IMR-90 (cell line): ENCODE data around the gene ANKRD10. TPM values are rescaled to one million over a fixed set of nuclear protein-coding genes. Genes with fewer than 3 reads are reported as not detected.

Source experiments
- ATAC-seq: fragments of 200-7000 bp; cut with Tn5 transposase; 2 replicates; pipeline ENCODE4 v1.9.1; 2020; ENCODE audit warnings: low read depth, mild to moderate bottlenecking, moderate library complexity
- BruUV-seq: library from RNA; stranded (reverse); fragments of 400-500 nt; replicated peaks from 2 replicates; lab custom pipeline; 2021; lab: Mats Ljungman, UMichigan
- CTCF ChIA-PET: fragments of 300-600 bp; formaldehyde crosslinking; extraction: SDS; loops from one replicate; lab custom pipeline; 2021; ENCODE audit warnings: antibody characterized with exemption; lab: Yijun Ruan, JAX
- POLR2A ChIA-PET: fragments of 300-600 bp; sonication (Branson Sonifier 250); formaldehyde crosslinking; loops from one replicate; lab custom pipeline; 2022; ENCODE audit warnings: antibody characterized with exemption; ENCODE audit not compliant: unreplicated experiment; lab: Charles Lee
- DNase-seq: peaks from one replicate; pipeline ENCODE4 v3.0.0; 2013
- H2AFZ ChIP-seq: replicated peaks from 2 replicates; pipeline ENCODE3; 2013; ENCODE audit warnings: low read length, mild to moderate bottlenecking; ENCODE audit not compliant: poor library complexity
- H2AK5ac ChIP-seq: 2 replicates; pipeline ENCODE4 v1.6.1; 2013; ENCODE audit warnings: low read depth, low read length, inconsistent platforms
- H2AK9ac ChIP-seq: replicated peaks from 2 replicates; pipeline ENCODE3; 2013; ENCODE audit warnings: mild to moderate bottlenecking, low read depth, low read length, moderate library complexity; ENCODE audit not compliant: poor library complexity
- H2BK120ac ChIP-seq: 2 replicates; pipeline ENCODE4 v1.6.1; 2013; ENCODE audit warnings: low read depth, low read length, inconsistent platforms
- H2BK15ac ChIP-seq: 3 replicates; pipeline ENCODE4 v1.6.1; 2013; ENCODE audit warnings: low read depth, low read length, inconsistent platforms
- H2BK20ac ChIP-seq: 2 replicates; pipeline ENCODE4 v1.6.1; 2013; ENCODE audit warnings: low read depth, mild to moderate bottlenecking, inconsistent platforms, low read length, moderate library complexity
- H2BK5ac ChIP-seq: 2 replicates; pipeline ENCODE4 v1.6.1; 2013; ENCODE audit warnings: mild to moderate bottlenecking, low read depth, low read length, inconsistent platforms; ENCODE audit not compliant: poor library complexity, severe bottlenecking
- H3K14ac ChIP-seq: replicated peaks from 2 replicates; pipeline ENCODE4 v1.6.1; 2013; ENCODE audit warnings: low read depth, low read length, inconsistent platforms
- H3K18ac ChIP-seq: 2 replicates; pipeline ENCODE4 v1.6.1; 2013; ENCODE audit warnings: low read depth, low read length, control low read depth
- H3K23ac ChIP-seq: 2 replicates; pipeline ENCODE4 v1.6.1; 2013; ENCODE audit warnings: low read depth, low read length, inconsistent platforms
- H3K27ac ChIP-seq: 2 replicates; pipeline ENCODE4 v1.5.1; 2013; ENCODE audit warnings: mild to moderate bottlenecking, control low read depth, low read length; ENCODE audit not compliant: insufficient read depth
- H3K27me3 ChIP-seq: 2 replicates; pipeline ENCODE4 v1.6.1; 2013; ENCODE audit warnings: low read length; ENCODE audit not compliant: control insufficient read depth, insufficient read depth
- H3K36me3 ChIP-seq: 2 replicates; pipeline ENCODE4 v1.6.1; 2013; ENCODE audit warnings: low read length, mixed read lengths; ENCODE audit not compliant: control insufficient read depth, insufficient read depth
- H3K4ac ChIP-seq: 2 replicates; pipeline ENCODE4 v1.6.1; 2013; ENCODE audit warnings: low read depth, low read length, inconsistent platforms
- H3K4me1 ChIP-seq: 2 replicates; pipeline ENCODE4 v1.6.1; 2013; ENCODE audit warnings: low read length, mixed read lengths; ENCODE audit not compliant: control insufficient read depth, insufficient read depth
- H3K4me2 ChIP-seq: 2 replicates; pipeline ENCODE4 v1.6.1; 2013; ENCODE audit warnings: low read depth, mild to moderate bottlenecking, control low read depth, low read length, moderate library complexity
- H3K4me3 ChIP-seq: 2 replicates; pipeline ENCODE4 v1.5.1; 2013; ENCODE audit warnings: low read depth, mild to moderate bottlenecking, control low read depth, low read length, moderate library complexity; ENCODE audit not compliant: insufficient read depth
- H3K56ac ChIP-seq: 2 replicates; pipeline ENCODE4 v1.6.1; 2013; ENCODE audit warnings: low read length, inconsistent platforms; ENCODE audit not compliant: insufficient read depth; ENCODE audit errors: extremely low read depth
- H3K79me1 ChIP-seq, 2 experiments: 2 replicates each; pipeline ENCODE4 v1.6.1; 2013; ENCODE audit warnings: low read length in 2 of 2, inconsistent platforms in 1 of 2, low read depth in 1 of 2
- H3K9ac ChIP-seq: 2 replicates; pipeline ENCODE4 v1.6.1; 2013; ENCODE audit warnings: low read depth, low read length, control low read depth
- H3K9me1 ChIP-seq: 2 replicates; pipeline ENCODE4 v1.6.1; 2013; ENCODE audit warnings: low read length, inconsistent platforms; ENCODE audit not compliant: insufficient read depth
- H3K9me3 ChIP-seq: 2 replicates; pipeline ENCODE4 v1.6.1; 2013; ENCODE audit warnings: low read length; ENCODE audit not compliant: control insufficient read depth, insufficient read depth
- H4K20me1 ChIP-seq: 2 replicates; pipeline ENCODE4 v1.6.1; 2013; ENCODE audit warnings: low read length, inconsistent platforms; ENCODE audit not compliant: insufficient read depth
- H4K5ac ChIP-seq: 2 replicates; pipeline ENCODE4 v1.6.1; 2013; ENCODE audit warnings: mild to moderate bottlenecking, low read depth, low read length, control low read depth
- H4K8ac ChIP-seq, 2 experiments: 2 replicates each; pipeline ENCODE4 v1.6.1; 2013; ENCODE audit warnings: low read depth in 2 of 2, low read length in 2 of 2, control low read depth in 1 of 2, inconsistent platforms in 1 of 2
- H4K91ac ChIP-seq: 2 replicates; pipeline ENCODE4 v1.6.1; 2013; ENCODE audit warnings: low read depth, low read length, inconsistent platforms; ENCODE audit not compliant: insufficient read depth
- CEBPB ChIP-seq: IDR thresholded peaks from 2 replicates; pipeline ENCODE4 v1.6.1; 2012; ENCODE audit warnings: low read depth, low read length, improper control_type of control experiment
- POLR2A ChIP-seq: IDR thresholded peaks from 2 replicates; pipeline ENCODE4 v1.6.1; 2012; ENCODE audit warnings: mild to moderate bottlenecking, low read depth, low read length
- RAD21 ChIP-seq: IDR thresholded peaks from 2 replicates; pipeline ENCODE4 v1.6.1; 2012; ENCODE audit warnings: low read length, improper control_type of control experiment
- WGBS, 2 experiments: methylation state at CpG; one replicate each; pipeline versions ENCODE4 v1.1.5 to v1.1.7; 2013; ENCODE audit warnings: missing lambda C conversion rate in 2 of 2; ENCODE audit not compliant: insufficient read length in 1 of 2; ENCODE audit errors: extremely low coverage in 2 of 2; 5-methylcytosine and 5-hydroxymethylcytosine counted together
- dilution Hi-C: fragments of 300-500 bp; cut with HindIII; formaldehyde crosslinking; loops from one replicate; pipeline ENCODE4 v1.14.3; 2018; ENCODE audit warnings: low sequenced_read_pairs; ENCODE audit not compliant: unreplicated experiment
- in situ Hi-C: fragments of 300-500 bp; cut with MboI; formaldehyde crosslinking; loops from 3 replicates; pipeline ENCODE4 v1.14.3; 2019; ENCODE audit warnings: low sequenced_read_pairs, inconsistent platforms, mixed read lengths
- intact Hi-C: fragments of 100-400 bp; cut with micrococcal nuclease; formaldehyde crosslinking; loops from 2 replicates; pipeline ENCODE4 v1.10.0; 2022
- polyA plus RNA-seq, 3 experiments: library from polyadenylated mRNA; depleted of rRNA; stranded (reverse); fragments of >200 nt; gene quantifications; 2 replicates each; pipeline ENCODE4 v1.2.3, GENCODE V29; 2012; ENCODE audit warnings: low replicate concordance in 1 of 3
- total RNA-seq: library from RNA; depleted of rRNA; stranded (reverse); fragments of >200 nt; gene quantifications from 2 replicates; pipeline ENCODE4 v1.2.3, GENCODE V29; 2012

Gene ANKRD10
- total and polyA plus RNA-seq, 2 of the 4 experiments (the other 2 are of a cell fraction), result 18.3 to 31.1 TPM

DNA sequence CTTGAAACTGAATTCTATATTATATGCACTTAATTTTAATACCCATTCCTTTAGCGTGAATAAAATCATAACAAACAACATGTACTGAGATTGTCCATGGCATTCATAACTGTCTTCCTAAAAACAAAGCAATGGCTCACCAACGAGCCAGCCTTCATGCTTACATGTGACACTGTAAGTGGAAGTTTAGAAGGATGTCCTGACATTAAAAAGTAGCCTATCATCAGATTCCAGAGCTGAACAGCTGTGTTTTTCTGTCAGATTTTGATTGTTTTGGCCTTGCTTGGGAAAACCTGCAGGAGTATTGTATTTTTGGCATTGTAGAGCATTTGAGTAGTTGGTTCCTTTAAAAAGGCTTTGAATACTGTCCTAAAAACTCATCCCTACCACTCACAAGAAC, 21.3 kb downstream of the ANKRD10 start:
- no peak overlapping the region for H4K5ac ChIP-seq
- no peak overlapping the region for H2BK120ac ChIP-seq
- no peak overlapping the region for H3K4me2 ChIP-seq
- no peak overlapping the region for H3K56ac ChIP-seq
- peaks cover 22% of the 10 kb centered on the region for H3K36me3 ChIP-seq
- no peak overlapping the region for H3K9ac ChIP-seq
- WGBS, 2 experiments, result no CpG with 5 or more reads among the region's 2 CpGs
- H3K27me3 ChIP-seq, result no peaks in the 10 kb centered on the region
- H2BK20ac ChIP-seq, result no peak overlapping the region
- intact Hi-C loops (no loop called here), dilution Hi-C loops (no loop called here), in situ Hi-C loops (no loop called here)
- ATAC-seq, result no peak
- H3K4me1 ChIP-seq, result no peaks in the 10 kb centered on the region
- CTCF ChIA-PET, result interaction anchor here (0.8 kb wide), 1 partner anchor 20 kb away, joined by 4 read pairs; no protein-coding TSS in a partner anchor
- BruUV-seq, result TSS peak; percentile 1
- no peak overlapping the region for H3K4ac ChIP-seq
- H3K79me1 ChIP-seq, result peaks cover 11 to 42% of the 10 kb centered on the region in 2 experiments
- peaks cover 4% of the 10 kb centered on the region; the same call in 1 of the 2 replicates for H4K20me1 ChIP-seq
- H3K23ac ChIP-seq, result no peak overlapping the region
- H2AFZ ChIP-seq, result no peak overlapping the region
- H3K27ac ChIP-seq, result no peak overlapping the region
- no peak for DNase-seq
- no peak overlapping the region for H3K4me3 ChIP-seq
- TF ChIP-seq CEBPB (no peak), POLR2A (no peak), RAD21 (no peak)
- H4K91ac ChIP-seq, result no peak overlapping the region
- H3K18ac ChIP-seq, result no peak overlapping the region
- no peak overlapping the region for H2AK5ac ChIP-seq
- no peak overlapping the region for H2BK15ac ChIP-seq
- H2AK9ac ChIP-seq, result no peak overlapping the region
- POLR2A ChIA-PET, result no interaction called here
- no peak overlapping the region for H2BK5ac ChIP-seq
- no peak overlapping the region for H3K14ac ChIP-seq
- H3K9me1 ChIP-seq, result peaks cover 5% of the 10 kb centered on the region; the same call in 1 of the 2 replicates
- no peaks in the 10 kb centered on the region for H3K9me3 ChIP-seq
- H4K8ac ChIP-seq, result no peak overlapping the region
